Pancreas (tissue), 10 donors: Measurements from ENCODE around the gene TTC23L. TPM values are rescaled to one million over a fixed set of nuclear protein-coding genes. Genes with fewer than 3 reads are reported as not detected.

Experiments
- ATAC-seq, 4 donors: fragments of 200-7000 bp; cut with Tn5 transposase; one replicate each; pipeline versions ENCODE4 v1.8.0 to v1.9.1; 2020; ENCODE audit warnings: mild to moderate bottlenecking in 4 of 4, moderate library complexity in 4 of 4
- DNase-seq, 6 donors: peaks; one replicate each; pipeline ENCODE4 v3.0.0-alpha.2; 2020
- FAIRE-seq: peaks from 2 replicates; lab custom pipeline; 2012; peaks lifted over from hg19 to GRCh38; lab: Jason Lieb, UNC
- H3K27ac ChIP-seq, 4 donors: fragments of 200-600 bp; sonication (generic); 1 replicate in 3 of 4; 2 replicates in 1 of 4; pipeline versions ENCODE4 v1.5.0 to v1.8.0; 2020
- H3K27me3 ChIP-seq, 4 donors: fragments of 200-600 bp; one replicate each; pipeline ENCODE4 v1.8.0; 2021
- H3K36me3 ChIP-seq, 3 donors: fragments of 200-600 bp; sonication (generic) in 1 of 3; one replicate each; pipeline versions ENCODE4 v1.5.0 to v1.8.0; 2020 to 2021
- H3K4me1 ChIP-seq, 3 donors: fragments of 200-600 bp; one replicate each; pipeline ENCODE4 v1.8.0; 2021
- H3K4me3 ChIP-seq, 4 donors: fragments of 200-600 bp; sonication (generic) in 2 of 4; one replicate each; pipeline versions ENCODE4 v1.5.0 to v1.8.0; 2020 to 2021
- H3K9me3 ChIP-seq, 4 donors: fragments of 200-600 bp; one replicate each; pipeline ENCODE4 v1.8.0; 2021
- whole genome bisulfite sequencing, 2 donors: extraction: QIAGEN DNeasy Blood & Tissue Kit; methylation state at CpG; one replicate each; pipeline ENCODE4 v1.1.7; 2013; 5-methylcytosine and 5-hydroxymethylcytosine counted together
- intact Hi-C, 3 donors: fragments of 100-400 bp; cut with DNase I; formaldehyde crosslinking; loops; one replicate each; pipeline versions ENCODE4 v1.11.1 to v1.14.2; 2022
- polyA plus RNA-seq, 2 donors: library from polyadenylated mRNA; stranded (reverse); fragments of 200-250 nt; gene quantifications; one replicate each; pipeline ENCODE4 v1.2.3, GENCODE V29; 2013
- total RNA-seq, 6 donors: library from RNA; stranded (reverse); fragmentation: NEBNext Ultra II Directional in 4 of 6; extraction: Animal tissue kit (Norgen Biotek cat#: 25700) in 4 of 6; gene quantifications; one replicate each; pipeline versions ENCODE4 v1.2.1 to v1.2.4, GENCODE V29; 2021 to 2023
- TF ChIP-seq, protein P1 (sequence below), 4 donors: fragments of 200-600 bp; sonication (generic) in 3 of 4; IDR thresholded peaks; one replicate each; pipeline versions ENCODE4 v1.5.0 to v1.8.0; 2021; ENCODE audit warnings: antibody characterized with exemption in 4 of 4
- donor health status: healthy with polysubstance abuse.
- donor health status: DM: no; HTN: no; CAD: no; lungs with moderate emphysema.
- donor health status: DM: no; HTN: no; CAD: no.
- donor health status: control.
- donor health status: control.
- donor health status: Bipolar disorder and iron deficiency.
- donor health status: DM: yes; HTN: yes; CAD: no.
- donor health status: DM: no; HTN: no; CAD: no.
- donor health status: DM: no; HTN: no; CAD: no.
- donor health status: DM: yes; HTN: yes; CAD: no.

The TTC23L gene
- total and polyA plus RNA-seq, 8 donors: 0.04 to 0.66 (median 0.19) TPM

DNA sequence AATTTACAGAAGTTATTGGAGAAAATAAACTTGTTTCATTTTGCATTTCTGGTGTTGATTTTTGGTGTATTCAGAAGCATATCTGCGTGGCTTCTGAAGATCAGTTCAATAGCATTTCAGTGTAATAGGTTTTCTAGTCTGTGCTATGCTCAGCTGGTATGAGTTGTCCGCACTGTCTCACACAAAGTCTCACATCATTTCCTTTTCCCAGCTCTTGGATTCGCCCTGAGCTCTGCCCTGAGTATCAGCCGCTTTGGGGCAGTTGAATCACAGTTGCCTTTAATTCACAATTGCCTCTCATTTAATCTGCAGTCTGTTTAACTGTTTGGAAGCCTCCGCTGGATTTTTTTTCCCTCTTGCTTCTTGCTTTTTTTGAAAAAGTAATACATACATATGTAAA is 6.4 kb upstream of the TTC23L start:
- FAIRE-seq: no peak
- intact Hi-C loops: no loop called here

DNA sequence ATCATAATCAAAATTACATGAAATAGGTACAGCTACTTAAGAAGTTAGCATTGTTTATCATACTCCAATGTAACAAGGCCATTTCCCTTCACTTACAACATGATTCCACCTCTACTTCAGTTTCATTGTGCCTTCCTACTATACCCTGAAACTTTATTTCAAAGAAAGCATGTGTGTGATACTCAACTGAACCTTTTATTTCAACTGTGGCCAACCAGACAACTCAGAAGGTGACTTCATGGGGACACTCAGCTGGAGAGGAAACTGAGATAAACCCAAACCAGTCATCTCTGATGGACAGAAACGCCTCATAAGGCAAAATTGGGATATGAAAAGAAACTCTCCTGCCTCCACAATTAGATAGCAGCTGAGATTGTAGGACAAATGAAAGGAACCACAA is 5.9 kb upstream of the TTC23L start:
- Histone ChIP-seq H3K4me3 (no peak overlapping the region), H3K27ac (no peak overlapping the region), H3K4me1 (no peaks in the 10 kb centered on the region), H3K36me3 (peaks cover 0 to 9% (median 0%) of the 10 kb centered on the region in 3 donors), H3K9me3 (no peaks in the 10 kb centered on the region), H3K27me3 (no peaks in the 10 kb centered on the region)
- DNase-seq (no peak), ATAC-seq (no peak), FAIRE-seq (no peak)
- intact Hi-C loops: no loop called here
- WGBS, 2 donors: 91 to 94% methylated on average over 1 of the region's 1 CpG
- TF ChIP-seq, protein P1, sequence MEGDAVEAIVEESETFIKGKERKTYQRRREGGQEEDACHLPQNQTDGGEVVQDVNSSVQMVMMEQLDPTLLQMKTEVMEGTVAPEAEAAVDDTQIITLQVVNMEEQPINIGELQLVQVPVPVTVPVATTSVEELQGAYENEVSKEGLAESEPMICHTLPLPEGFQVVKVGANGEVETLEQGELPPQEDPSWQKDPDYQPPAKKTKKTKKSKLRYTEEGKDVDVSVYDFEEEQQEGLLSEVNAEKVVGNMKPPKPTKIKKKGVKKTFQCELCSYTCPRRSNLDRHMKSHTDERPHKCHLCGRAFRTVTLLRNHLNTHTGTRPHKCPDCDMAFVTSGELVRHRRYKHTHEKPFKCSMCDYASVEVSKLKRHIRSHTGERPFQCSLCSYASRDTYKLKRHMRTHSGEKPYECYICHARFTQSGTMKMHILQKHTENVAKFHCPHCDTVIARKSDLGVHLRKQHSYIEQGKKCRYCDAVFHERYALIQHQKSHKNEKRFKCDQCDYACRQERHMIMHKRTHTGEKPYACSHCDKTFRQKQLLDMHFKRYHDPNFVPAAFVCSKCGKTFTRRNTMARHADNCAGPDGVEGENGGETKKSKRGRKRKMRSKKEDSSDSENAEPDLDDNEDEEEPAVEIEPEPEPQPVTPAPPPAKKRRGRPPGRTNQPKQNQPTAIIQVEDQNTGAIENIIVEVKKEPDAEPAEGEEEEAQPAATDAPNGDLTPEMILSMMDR (IDR thresholded peaks at IDR 0.05): no peak

More for the DNA sequence above, 6.4 kb upstream of the TTC23L start:
- WGBS, 2 donors: 89 to 96% methylated on average over 5 of the region's 5 CpGs
- ATAC-seq (no peak), DNase-seq (no peak)
- no peak overlapping the region for H3K4me3 ChIP-seq
- H3K27me3 ChIP-seq: no peaks in the 10 kb centered on the region
- H3K36me3 ChIP-seq: peaks cover 0 to 9% (median 0%) of the 10 kb centered on the region in 3 donors
- TF ChIP-seq, protein P1 (IDR thresholded peaks at IDR 0.05): no peak
- H3K9me3 ChIP-seq: no peaks in the 10 kb centered on the region
- no peak overlapping the region for H3K27ac ChIP-seq
- H3K4me1 ChIP-seq: no peaks in the 10 kb centered on the region

DNA sequence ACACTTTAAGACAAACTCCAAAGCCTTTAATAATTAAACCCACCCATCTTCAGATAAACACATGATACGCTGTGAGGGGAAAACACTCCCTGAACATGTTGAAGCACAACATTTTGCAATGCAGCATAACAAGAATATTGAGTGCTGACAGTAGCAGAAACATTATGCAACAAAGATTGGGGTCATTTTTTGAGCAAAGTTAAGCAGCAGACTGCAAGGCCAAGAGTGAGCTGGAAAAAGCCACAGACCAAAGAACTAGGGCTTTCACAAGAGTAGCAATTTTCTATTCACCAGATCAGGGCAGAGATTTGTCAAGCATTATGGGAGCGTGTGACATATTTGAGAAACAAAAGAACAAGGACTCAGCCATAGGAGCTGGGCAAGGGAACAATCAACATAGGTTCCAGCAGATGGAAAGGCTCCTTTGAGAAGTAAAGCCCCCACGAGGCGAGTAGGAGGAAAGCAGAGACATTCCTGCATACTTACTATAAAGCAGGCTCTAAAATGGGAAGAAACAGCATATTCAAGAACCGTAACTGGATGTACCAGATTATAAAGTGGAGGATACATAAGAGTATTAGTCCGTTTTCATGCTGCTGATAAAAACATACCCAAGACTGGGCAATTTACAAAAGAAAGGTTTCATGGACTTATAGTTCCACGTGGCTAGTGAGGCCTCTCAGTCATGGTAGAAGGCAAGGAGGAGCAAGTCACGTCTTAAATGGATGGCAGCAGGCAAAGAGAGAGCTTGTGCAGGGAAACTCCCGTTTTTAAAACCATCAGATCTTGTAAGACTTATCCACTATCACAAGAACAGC is 4.8 kb upstream of the TTC23L start:
- Histone ChIP-seq H3K27me3 (no peaks in the 10 kb centered on the region), H3K4me3 (no peak overlapping the region), H3K4me1 (peaks cover 0 to 4% (median 0%) of the 10 kb centered on the region in 3 donors), H3K9me3 (no peaks in the 10 kb centered on the region), H3K36me3 (peaks cover 0 to 9% (median 0%) of the 10 kb centered on the region in 3 donors), H3K27ac (no peak overlapping the region)
- TF ChIP-seq, protein P1 (IDR thresholded peaks at IDR 0.05): no peak
- DNase-seq (no peak), ATAC-seq (no peak), FAIRE-seq (no peak)
- intact Hi-C loops: no loop called here
- WGBS, 2 donors: 81 to 82% methylated on average over 9 of the region's 9 CpGs

DNA sequence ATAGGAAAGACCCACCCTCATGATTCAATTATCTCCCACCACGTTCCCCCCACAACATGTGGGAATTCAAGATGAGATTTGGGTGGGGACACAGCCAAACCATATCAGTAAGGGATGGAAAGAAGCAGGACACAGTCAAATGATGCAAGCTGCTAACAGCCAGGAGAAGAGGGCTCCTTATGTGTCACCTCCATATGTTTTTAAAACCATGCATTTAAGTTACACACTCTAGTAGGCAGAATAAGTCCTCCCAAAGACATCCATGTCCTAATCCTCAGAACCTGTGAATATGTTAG is 4.2 kb upstream of the TTC23L start:
- Histone ChIP-seq H3K27ac (no peak overlapping the region), H3K4me1 (peaks cover 0 to 4% (median 0%) of the 10 kb centered on the region in 3 donors), H3K9me3 (no peaks in the 10 kb centered on the region), H3K27me3 (no peaks in the 10 kb centered on the region), H3K4me3 (no peak overlapping the region), H3K36me3 (peaks cover 0 to 6% (median 0%) of the 10 kb centered on the region in 3 donors)
- TF ChIP-seq, protein P1 (IDR thresholded peaks at IDR 0.05): no peak
- intact Hi-C loops: no loop called here
- WGBS, 2 donors: 64 to 91% methylated on average over 1 of the region's 1 CpG
- no peak for DNase-seq
- FAIRE-seq: no peak
- no peak for ATAC-seq

DNA sequence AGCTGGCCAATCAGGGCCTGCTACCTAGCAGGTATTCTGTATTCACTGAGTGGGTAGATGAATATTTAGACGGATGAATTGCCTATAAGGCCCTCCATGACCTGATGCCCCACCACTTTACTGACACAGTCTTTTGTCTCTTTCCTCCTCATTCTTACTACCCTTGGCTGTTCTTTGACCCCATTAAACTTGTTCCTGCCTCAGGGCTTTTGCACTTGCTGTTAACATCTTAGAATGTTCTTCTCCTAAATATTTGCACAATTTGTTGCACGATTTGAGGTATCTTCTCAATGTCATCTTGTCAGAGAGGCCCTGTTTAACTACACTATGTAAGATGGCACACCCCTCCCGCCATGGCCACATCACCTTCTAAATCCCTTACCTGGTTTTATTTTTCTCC is 3.3 kb upstream of the TTC23L start:
- intact Hi-C loops: no loop called here
- TF ChIP-seq, protein P1 (IDR thresholded peaks at IDR 0.05): no peak
- 79 to 86% methylated on average over 3 of the region's 3 CpGs for WGBS, 2 donors
- Histone ChIP-seq H3K27ac (no peak overlapping the region), H3K4me3 (no peak overlapping the region), H3K4me1 (peaks cover 0 to 4% (median 0%) of the 10 kb centered on the region in 3 donors), H3K9me3 (no peaks in the 10 kb centered on the region), H3K27me3 (no peaks in the 10 kb centered on the region), H3K36me3 (no peaks in the 10 kb centered on the region)
- DNase-seq (no peak), ATAC-seq (no peak), FAIRE-seq (no peak)
